GM19099 (cell line): Measurements from ENCODE around the gene SV2C.

Source experiments
- POLR2A ChIP-seq: IDR thresholded peaks from 3 replicates; pipeline ENCODE4 v1.6.1; 2011; ENCODE audit warnings: low read depth; ENCODE audit not compliant: insufficient read length; ENCODE audit errors: extremely low read depth

SV2C gene

GRCh38 chr5:76236684-76237083, 153.5 kb downstream of the SV2C start:
- TF ChIP-seq POLR2A = no peak

DNA sequence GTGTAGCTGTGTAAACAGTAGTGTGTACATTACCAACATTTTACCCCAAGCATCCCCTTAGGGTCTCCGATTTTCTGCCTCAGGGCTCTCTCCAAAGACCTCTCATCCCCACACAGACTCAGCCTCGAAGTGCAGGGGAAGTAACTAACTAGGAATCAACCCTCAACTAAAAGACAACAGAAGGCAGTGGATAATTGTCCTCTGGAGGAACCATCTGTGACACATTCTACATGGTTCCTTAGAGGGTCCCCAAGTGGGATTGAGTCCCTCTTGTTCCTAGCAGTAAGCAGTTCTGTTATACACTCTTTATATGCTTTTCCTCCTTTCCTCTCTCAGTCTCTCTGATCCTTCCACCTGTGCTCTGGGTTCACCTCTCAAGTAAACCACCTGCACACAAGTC, 157.2 kb downstream of the SV2C start:
- no peak for TF ChIP-seq POLR2A

GRCh38 chr5:76245590-76245989, 162.4 kb downstream of the SV2C start:
- no peak for TF ChIP-seq POLR2A

DNA sequence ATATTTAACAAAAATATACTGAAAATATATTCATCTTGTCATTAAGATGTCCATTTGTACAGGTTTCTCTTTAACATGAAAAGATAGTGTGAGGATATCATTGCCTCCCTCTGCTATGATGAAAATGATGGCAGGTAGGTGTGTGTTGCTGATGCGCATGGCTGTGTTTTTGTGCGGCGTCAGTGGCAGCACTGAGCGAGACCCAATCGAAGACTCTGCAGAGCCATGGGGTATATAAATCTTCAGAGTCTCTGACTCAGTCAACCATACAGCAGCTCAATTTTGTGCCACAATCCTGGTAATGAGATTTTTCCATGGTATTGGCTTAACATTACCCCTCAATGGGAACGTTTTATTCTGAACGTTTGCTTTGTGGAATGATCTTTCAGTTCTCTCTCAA, 166.4 kb downstream of the SV2C start:
- TF ChIP-seq POLR2A = no peak

DNA sequence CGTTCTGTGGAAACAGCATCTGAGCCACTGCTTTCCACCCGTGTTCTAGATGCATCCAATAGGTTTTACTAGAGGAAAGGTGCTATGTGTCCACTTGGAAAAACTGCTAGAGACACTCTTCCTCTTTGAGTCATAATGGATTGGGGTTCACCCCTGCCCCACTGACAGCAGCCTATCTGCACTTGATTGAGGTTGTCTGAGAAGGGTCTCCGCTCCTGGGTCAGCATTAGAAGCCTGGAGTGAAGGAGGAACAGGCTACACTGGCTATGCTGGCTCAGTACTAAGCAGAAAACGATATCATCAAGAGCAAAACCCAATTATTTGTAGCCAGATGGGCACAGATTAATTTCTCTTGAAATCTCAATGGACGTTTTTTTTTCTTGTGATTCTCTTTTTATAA, 167.3 kb downstream of the SV2C start:
- TF ChIP-seq POLR2A = no peak

GRCh38 chr5:76251656-76252055, 168.5 kb downstream of the SV2C start:
- TF ChIP-seq POLR2A = no peak

- no peak for TF ChIP-seq POLR2A
Measured at GRCh38 chr5:76252437-76252836, 169.3 kb downstream of the SV2C start.

DNA sequence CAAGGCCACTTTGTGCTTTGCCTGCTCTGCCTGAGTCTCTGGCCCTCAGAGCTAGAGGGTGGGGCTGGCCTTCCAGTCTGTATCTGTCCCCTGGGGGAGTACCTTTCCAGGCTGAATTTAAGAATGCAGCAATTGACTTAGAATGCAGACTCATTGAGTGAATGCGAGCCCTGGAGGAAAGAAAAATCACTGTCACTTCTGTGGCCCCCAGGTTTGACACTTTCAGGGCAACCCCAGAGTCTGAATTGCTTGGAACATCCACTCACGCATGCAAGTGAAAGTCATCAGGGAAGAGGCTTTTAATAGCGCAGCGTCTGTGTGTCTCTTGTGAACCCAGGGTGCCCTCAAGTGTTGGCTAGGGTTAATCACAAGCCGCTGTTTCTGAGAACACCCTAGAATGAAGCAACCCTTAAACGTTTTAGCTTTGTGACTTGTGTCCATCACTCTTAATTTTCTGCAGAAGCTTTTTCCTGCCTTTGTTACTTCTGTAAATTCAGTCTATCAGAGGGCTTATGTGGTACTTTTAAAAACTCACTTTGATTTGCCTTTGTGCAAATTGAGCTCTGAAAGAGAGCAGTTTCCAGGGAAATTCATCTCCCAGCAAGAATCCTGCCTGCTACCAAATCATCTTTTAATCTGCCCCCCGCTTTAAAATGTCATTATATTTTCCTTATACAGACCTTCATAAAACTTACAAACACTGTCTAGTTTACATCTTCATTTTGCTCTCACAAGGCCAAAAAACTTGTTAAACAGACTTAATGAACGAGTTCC, 173.1 kb downstream of the SV2C start:
- TF ChIP-seq POLR2A = no peak

DNA sequence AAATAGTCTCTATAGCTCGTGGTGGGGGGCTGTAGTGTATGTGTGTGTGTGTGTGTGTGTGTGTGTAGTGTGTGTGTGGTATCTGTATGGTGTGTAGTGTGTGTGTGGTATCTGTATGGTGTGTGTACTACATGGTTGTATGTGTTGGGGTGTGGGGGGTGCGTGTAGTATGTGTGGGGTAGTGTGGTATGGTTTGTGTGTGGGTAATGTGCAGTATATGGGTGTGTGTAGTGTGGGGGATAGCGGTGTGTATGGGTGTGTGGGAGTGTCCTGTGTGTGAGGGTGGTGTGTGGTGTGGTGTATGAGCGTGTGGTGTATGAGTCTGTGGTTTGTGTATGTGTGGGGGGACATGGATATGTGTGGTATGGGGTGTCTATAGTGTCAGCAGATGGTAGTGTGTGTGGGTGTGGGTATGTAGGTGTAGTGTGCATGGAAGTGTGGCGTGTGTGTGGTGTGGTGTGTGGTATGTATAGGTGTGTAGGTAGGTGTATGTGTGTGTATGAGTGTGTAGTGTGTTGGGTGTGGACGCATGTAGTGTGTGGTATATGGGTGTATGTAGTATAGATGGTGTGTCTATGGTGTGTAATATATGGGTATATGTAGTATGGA, 174.1 kb downstream of the SV2C start:
- no peak for TF ChIP-seq POLR2A

- TF ChIP-seq POLR2A = no peak
Measured at GRCh38 chr5:76257897-76258296, 174.7 kb downstream of the SV2C start.

DNA sequence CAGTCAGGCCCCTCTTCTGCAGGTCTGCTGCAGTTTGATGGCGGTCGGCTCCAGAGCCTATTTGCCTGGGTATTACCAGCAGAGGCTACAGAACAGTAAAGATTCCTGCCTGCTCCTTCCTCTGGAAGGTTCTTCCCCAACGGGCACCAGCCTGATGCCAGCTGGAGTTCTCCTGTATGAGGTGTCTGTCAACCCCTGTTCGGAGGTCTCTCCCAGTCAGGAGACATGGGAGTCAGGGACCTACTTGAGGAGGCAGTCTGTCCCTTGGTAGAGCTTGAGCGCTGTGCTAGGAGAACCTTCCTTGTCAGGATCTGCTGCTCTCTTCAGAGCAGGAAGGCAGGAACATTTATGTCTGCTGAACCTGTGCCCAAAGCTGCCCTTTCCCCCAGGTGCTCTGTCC, 181.5 kb downstream of the SV2C start:
- no peak for TF ChIP-seq POLR2A

GRCh38 chr5:76269259-76269931, 186.2 kb downstream of the SV2C start:
- no peak for TF ChIP-seq POLR2A

DNA sequence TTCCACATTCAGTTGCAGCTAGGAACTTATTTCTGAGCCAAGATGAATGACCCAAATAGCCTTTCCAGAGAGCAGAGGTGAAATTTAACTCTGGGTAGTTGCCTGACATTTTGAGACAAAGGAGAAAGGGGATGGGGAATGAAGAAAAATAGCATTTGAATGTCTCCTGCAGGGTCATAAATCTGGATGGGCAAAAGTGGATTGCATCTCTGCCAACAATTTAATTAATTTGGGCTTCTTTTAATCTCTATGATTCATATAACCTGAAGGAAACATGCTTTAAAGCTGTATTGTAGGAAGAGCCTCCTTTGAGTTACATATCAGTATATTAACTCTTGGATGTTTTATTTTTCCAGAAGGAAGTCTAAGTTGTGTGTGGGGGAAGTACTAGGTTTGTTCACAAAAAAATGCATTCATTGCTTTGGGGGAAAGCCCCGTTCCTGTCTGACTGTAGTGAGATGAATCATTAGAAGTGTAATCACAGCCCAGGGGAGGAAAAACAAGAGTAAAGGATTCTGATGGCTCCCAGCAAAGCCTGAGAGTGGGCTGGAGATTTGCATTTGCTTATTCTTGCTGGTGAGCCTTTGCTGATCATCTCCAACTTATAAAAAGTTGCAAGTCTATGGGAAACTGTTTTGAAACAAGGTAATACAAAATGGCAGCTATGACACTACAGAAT, 186.9 kb downstream of the SV2C start:
- no peak for TF ChIP-seq POLR2A

- no peak for TF ChIP-seq POLR2A
Measured at GRCh38 chr5:76271836-76272235, 188.7 kb downstream of the SV2C start.

GRCh38 chr5:76273206-76273885, 190.2 kb downstream of the SV2C start:
- no peak for TF ChIP-seq POLR2A
